HG02623 (cell line): ENCODE results near the gene CFAP298.
"Not testable (repeated sequence)": the region's sequence is repeated elsewhere in the genome, so short reads cannot be mapped to it uniquely, and the experiment has no call there.

Experiments used
- ATAC-seq: cut with Tn5 transposase; IDR thresholded peaks from one replicate; pipeline ENCODE4 v1.9.1; 2021; ENCODE audit warnings: moderate library complexity; ENCODE audit not compliant: unreplicated experiment

Gene CFAP298

GRCh38 chr21:32569261-32570230 is 42.6 kb downstream of the CFAP298 start:
- peak; percentile 78 for ATAC-seq

DNA sequence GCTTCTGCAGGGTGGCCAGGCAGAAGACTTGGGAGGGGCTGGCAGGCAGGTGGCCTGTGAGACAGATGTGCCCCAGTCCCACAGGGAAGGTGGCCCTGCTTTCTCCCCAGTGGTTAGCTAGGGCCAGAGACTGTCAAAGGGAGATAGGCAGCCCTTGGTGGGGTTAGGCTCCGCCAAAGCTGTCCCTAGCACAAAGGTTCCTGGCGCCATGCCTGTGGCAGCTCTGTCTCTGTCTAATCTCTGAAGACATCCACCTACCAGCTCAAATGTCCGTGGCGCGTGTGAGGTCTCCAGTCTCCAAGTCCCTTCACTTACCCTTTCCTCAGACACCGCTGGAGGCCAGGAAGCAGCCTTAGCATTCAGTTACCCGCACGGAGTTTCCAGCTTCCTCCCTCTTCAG is 44.6 kb downstream of the CFAP298 start:
- no peak for ATAC-seq

DNA sequence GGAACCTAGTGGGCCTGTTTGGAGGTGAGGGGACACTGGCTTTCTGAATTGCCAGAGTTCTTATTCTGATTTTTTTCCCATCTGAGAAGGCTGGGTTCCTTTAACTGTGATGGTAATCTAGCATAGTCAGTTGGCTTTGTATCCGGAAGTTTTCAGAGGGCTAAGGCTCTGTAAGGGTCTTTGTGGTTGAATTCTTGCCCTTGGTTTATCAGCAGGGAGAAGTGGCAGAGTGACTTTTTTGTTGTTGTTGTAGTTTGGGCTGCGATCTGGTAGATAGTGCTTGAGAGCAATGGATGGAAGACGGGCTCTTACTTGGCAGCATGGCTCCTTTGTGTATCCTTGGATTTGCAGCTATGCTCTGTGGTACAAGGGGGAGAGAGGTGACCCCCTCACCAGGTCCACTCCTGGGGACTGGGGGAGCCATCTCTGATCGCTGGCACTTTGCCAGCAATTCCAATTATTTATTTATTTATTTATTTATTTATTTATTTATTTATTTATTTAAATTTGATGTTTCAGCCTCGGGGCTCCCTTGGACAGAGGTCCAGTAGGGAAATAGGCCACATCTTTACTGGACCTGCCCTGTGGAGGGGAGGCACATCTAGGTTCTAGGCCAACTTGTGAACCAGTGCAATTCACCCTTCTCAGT is 45.3 kb downstream of the CFAP298 start:
- no peak for ATAC-seq

DNA sequence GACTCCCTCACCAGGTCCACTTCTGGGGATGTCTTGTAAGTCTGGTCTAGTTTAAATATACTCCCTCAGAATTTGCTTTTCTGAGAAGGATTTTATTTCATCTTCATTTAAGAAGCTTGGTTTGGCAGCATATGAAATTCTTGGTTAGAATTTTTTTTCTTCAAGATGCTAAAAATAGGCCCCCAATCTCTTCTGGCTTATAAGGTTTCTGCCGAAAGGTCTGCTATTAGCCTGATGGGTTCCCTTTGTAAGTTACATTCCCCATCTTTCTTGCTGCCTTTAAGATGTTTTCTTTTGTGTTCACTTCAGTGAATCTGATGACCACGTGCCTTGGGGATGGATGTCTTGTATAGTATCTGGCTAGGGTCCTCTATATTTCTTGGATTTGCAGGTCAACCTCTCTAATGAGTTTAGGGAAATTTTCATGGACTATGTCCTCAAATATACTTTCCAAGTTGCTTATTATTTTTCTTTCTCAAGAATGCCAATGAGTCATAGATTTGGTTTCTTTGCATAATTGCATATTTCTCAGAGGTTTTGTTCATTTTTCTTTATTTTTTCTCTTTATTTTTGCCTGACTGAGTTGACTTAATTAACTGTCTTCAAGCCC is 46.2 kb downstream of the CFAP298 start:
- no peak for ATAC-seq

DNA sequence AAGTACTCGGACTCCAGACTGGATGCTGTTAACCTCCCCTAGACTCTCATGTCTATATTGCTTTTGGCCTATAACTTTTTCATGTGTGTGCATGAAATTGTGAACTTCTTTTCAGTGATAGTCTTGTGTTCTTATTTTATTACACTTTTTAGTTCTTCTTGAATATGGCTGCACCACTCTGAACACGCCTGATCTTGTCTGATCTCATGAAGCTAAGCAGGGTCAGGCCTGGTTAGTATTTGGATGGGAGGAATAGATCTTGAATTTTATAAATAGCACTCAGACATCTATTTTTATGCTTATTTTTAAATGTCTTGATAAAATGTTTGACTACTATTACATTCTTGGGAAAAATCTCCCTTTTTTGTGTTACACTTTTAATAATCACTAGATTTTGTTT is 49.3 kb downstream of the CFAP298 start:
- ATAC-seq = no peak

DNA sequence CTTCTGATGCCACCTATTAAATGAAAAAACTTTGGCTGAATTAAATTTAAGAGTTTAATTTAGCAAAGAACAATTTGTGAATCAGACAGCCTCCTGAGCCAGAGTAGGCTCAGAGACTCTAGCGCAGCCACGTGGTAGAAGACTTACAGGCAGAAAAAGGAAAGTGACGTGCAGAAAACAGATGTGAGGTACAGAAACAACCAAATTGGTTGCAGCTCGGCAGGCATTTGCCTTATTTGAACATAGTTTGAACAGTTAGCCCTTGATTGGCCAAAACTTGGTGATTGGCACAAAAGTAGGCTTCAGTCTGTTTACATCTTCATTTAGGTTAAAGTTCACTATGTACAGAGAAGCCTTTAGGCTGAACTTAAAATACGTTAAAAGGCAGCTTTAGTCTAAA is 49.8 kb downstream of the CFAP298 start:
- no peak for ATAC-seq

DNA sequence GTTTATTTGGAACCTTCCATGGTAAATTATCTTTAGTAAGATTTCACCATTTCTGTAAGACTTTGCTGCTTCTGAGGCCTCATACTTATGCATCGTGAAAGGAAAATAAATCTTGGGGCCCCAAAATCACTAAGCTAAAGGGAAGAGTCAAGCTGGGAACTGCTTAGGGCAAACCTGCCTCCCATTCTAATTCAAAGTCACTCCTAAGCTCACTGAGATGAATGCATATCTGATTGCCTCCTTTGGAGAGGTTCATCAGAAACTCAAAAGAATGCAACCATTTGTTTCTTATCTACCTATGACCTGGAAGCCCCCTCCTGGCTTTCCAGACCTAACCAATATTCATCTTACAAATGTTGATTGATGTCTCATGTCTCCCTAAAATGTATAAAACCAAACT is 50.7 kb downstream of the CFAP298 start:
- not testable (repeated sequence) for ATAC-seq

DNA sequence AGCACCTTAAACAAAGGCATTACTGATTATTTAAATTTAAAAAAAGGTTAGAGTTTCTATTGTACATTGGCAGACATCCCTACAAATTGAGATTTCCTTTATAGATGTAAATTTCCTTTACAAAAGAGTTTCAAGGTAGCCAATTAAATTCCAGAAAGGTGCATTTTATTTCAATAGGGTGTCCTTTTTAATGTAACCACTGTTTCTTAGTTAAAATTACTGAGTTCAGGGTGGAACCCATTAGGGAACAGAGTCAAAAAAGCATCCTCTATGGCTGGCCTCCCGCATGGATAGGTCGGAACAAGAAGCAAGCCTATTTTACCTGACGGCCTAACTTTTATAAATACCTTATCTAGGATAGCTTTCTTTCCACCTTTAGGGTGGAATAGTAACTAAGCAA is 51.3 kb downstream of the CFAP298 start:
- no peak for ATAC-seq

DNA sequence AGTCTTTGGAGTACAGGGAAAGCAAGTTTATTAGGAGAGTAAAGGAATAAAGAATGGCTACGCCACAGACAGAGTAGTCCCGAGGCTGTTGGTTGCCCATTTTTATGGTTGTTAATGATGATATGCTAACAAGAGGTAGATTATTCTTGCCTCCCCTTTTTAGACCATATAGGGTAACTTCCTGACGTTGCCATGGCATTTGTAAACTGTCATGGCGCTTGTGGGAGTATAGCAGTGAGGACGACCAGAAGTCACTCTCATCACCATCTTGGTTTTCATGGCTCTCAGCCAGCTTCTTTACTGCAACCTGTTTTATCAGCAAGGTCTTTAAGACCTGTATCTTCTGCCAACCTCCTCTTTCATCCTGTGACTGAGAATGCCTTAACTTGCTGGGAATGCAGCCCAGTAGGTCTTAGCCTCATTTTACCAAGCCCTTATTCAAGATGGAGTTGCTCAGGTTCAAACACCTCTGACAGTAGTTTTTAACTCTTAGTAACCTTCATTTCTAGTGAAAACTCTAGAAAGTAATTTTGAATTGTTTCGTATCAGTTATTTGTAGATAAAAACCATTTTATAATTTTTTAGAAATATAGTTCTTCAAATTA is 53.1 kb downstream of the CFAP298 start:
- ATAC-seq = no peak

- ATAC-seq = no peak
Measured at GRCh38 chr21:32558106-32558505, 54.1 kb downstream of the CFAP298 start.

DNA sequence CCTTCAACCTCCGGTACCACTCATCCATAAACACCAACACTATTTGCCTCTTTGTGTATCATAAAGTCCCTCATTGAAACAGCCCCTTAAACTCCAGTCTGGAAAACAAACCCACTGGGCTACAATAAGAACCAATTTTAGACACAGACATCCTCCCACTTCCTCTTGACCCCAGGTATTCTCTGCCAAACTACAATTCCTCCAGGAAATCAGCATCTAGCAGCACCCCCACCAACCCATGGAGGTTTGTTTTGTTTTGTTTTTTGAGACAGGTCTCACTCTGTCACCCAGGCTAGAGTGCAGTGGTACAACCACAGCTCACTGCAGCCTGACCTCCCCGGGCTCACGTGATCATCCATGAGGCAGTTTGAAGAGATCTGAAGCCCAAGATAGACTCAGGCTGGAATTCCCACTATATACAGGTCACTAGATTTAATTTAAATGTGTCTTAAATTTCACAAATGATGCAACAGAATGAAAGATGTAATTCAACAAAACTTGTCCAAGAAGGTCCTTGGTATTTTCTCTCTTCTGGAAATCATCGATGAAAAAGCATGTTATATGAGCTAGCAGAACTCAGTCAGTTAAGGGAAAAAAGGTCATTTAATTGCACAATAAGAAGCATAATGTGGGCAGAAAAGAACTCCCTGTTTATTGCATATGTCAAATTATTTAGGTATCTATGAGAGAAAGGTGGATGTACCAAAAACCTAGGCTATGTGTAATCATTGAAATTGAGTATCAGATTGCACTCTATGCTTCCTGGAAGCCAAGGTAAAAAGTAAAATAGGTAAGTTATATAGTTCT is 57.1 kb downstream of the CFAP298 start:
- ATAC-seq = no peak

DNA sequence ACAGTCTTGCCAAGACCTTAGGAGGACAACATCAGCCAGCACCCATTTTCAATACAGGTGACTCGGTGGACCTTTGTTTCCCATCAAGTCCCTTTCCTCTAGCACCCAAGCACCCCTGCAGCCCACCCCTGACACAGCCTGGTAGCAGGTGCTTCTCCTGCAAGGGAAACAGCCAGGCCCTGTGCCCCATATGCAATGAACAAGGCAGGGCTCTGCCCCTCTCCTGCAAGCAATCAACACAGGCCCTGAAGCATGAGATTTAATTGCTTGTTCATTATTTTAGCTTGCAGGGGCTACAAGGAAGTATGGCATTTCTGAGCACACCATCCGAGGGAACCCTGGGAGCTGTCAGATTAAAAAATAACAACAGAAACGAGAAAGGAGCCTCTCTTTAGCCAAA is 62.3 kb downstream of the CFAP298 start:
- no peak for ATAC-seq

- no peak for ATAC-seq
Measured at GRCh38 chr21:32549440-32549839, 62.7 kb downstream of the CFAP298 start.
